ENCODE data around the gene DNAJC5. TPM values are rescaled to one million over a fixed set of nuclear protein-coding genes. Genes with fewer than 3 reads are reported as not detected.

DNAJC5 gene
- total RNA-seq, 1 experiment from 2014 or later: 59.5 TPM

- Histone ChIP-seq H3K9me3 (ENCODE audit: control insufficient read depth, insufficient read depth, low read depth, low read length) (no peaks in the 10 kb centered on the region), H3K27ac (ENCODE audit: low read length) (no peak overlapping the region), H3K4me1 (ENCODE audit: control insufficient read depth, insufficient read depth, low read length) (no peaks in the 10 kb centered on the region), H3K4me3 (ENCODE audit: low read depth in 2 of 2, low read length in 2 of 2) (no peak overlapping the region), H3K27me3 (ENCODE audit: control insufficient read depth, insufficient read depth, low read length) (no peaks in the 10 kb centered on the region), H3K36me3 (ENCODE audit: control insufficient read depth, insufficient read depth, low read length) (0 out of 2 replicates have a peak, but pooled peaks cover 2% of the 10 kb centered on the region)
- DNase-seq (ENCODE audit: low read depth, low spot score) (no peak), ATAC-seq (no peak)
- ChIA-PET CTCF (interaction anchor here (0.5 kb wide), 1 partner anchor 296 kb away, joined by 4 read pairs; no protein-coding TSS in a partner anchor), POLR2A (no interaction called here)
- no peak for TF ChIP-seq POLR2AphosphoS5 (IDR thresholded peaks at IDR 0.05; ENCODE audit: low read depth, low read length)
- TF ChIP-seq REST (IDR thresholded peaks at IDR 0.05; ENCODE audit: insufficient read depth in 1 of 2, low read depth in 2 of 2, low read length in 1 of 2): no peak
- TF ChIP-seq, protein P1, sequence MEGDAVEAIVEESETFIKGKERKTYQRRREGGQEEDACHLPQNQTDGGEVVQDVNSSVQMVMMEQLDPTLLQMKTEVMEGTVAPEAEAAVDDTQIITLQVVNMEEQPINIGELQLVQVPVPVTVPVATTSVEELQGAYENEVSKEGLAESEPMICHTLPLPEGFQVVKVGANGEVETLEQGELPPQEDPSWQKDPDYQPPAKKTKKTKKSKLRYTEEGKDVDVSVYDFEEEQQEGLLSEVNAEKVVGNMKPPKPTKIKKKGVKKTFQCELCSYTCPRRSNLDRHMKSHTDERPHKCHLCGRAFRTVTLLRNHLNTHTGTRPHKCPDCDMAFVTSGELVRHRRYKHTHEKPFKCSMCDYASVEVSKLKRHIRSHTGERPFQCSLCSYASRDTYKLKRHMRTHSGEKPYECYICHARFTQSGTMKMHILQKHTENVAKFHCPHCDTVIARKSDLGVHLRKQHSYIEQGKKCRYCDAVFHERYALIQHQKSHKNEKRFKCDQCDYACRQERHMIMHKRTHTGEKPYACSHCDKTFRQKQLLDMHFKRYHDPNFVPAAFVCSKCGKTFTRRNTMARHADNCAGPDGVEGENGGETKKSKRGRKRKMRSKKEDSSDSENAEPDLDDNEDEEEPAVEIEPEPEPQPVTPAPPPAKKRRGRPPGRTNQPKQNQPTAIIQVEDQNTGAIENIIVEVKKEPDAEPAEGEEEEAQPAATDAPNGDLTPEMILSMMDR (IDR thresholded peaks at IDR 0.05): no peak
- intact Hi-C loops (cut with micrococcal nuclease; ENCODE audit: unreplicated experiment): no loop called here
- in situ Hi-C loops (cut with HindIII; ENCODE audit: low pct_unique_long_range_greater_than_20kb, low sequenced_read_pairs): no loop called here
- BruUV-seq (replicated peaks): no TSS peak
Observed at GRCh38 chr20:63934271-63935068, 39.5 kb downstream of the DNAJC5 start.

DNA sequence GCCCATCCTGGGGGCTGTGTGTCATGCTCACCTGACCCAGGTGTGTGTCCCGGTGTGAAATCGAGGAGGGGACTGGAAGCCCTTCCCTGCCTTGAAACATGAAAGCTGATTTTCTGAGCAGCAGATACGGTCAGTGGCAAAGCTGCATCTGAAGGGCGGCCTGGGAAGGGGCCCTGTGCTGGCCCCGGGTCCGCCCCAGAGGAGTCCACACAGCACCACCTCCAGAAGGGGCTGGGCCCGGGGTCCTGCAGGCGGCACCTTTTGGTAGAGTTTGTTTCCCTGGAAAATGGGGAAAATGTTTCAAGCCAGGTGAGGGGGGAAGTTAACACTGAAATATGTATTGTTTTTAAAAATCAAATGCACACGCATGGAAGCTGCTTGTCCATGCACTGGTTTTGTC is 40.5 kb downstream of the DNAJC5 start:
- DNase-seq (ENCODE audit: low read depth, low spot score): no peak
- intact Hi-C loops (cut with micrococcal nuclease; ENCODE audit: unreplicated experiment): no loop called here

More for the DNA sequence above, 40.5 kb downstream of the DNAJC5 start:
- no peaks in the 10 kb centered on the region for H3K9me3 ChIP-seq (ENCODE audit: control insufficient read depth, insufficient read depth, low read depth, low read length)
- no peak overlapping the region for H3K4me3 ChIP-seq (ENCODE audit: low read depth in 2 of 2, low read length in 2 of 2)
- ChIA-PET CTCF (no interaction called here), POLR2A (no interaction called here)
- H3K27me3 ChIP-seq (ENCODE audit: control insufficient read depth, insufficient read depth, low read length): no peaks in the 10 kb centered on the region
- H3K27ac ChIP-seq (ENCODE audit: low read length): no peak overlapping the region
- H3K4me1 ChIP-seq (ENCODE audit: control insufficient read depth, insufficient read depth, low read length): no peaks in the 10 kb centered on the region
- in situ Hi-C loops (cut with HindIII; ENCODE audit: low pct_unique_long_range_greater_than_20kb, low sequenced_read_pairs): no loop called here
- BruUV-seq (replicated peaks): no TSS peak
- no peak for TF ChIP-seq TCF7L2 (IDR thresholded peaks at IDR 0.05; ENCODE audit: low read depth, low read length)
- no peak for TF ChIP-seq POLR2AphosphoS5 (IDR thresholded peaks at IDR 0.05; ENCODE audit: low read depth, low read length)
- no peak for TF ChIP-seq SIN3A (IDR thresholded peaks at IDR 0.05; ENCODE audit: borderline replicate concordance, insufficient read depth, low read depth, low read length)
- no peak for TF ChIP-seq REST (IDR thresholded peaks at IDR 0.05; ENCODE audit: insufficient read depth in 1 of 2, low read depth in 2 of 2, low read length in 1 of 2)
- TF ChIP-seq, protein P1 (IDR thresholded peaks at IDR 0.05): no peak
- H3K36me3 ChIP-seq (ENCODE audit: control insufficient read depth, insufficient read depth, low read length): no peaks in the 10 kb centered on the region; the same call in 1 of the 2 replicates
- ATAC-seq: no peak

Data from Panc1 (cell line).